ENCODE results near the gene PLXND1. TPM values are rescaled to one million over a fixed set of nuclear protein-coding genes. Genes with fewer than 3 reads are reported as not detected.

The PLXND1 gene
- total RNA-seq, 1 experiment from 2014 or later, result 22.0 TPM

DNA sequence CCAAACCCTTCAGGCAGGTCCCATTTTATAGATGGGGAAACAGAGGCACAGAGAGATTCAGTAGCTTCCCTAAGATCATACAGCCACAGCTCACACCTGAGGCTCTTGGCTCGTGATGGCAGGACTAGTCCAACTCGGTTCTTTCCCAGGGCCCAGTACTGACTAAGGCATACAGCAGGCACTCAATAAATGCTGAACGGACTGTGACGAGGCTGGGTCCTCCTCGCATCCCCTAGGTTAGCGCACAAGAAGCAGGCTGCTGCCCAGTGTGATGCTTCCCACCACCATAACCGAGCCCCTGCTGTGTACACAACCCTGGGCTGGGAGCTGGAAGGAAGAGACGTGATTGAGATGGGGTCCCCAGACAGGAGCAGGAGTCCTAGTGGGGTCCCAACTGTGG lies 24.9 kb downstream of the PLXND1 start:
- TF ChIP-seq, protein P1, sequence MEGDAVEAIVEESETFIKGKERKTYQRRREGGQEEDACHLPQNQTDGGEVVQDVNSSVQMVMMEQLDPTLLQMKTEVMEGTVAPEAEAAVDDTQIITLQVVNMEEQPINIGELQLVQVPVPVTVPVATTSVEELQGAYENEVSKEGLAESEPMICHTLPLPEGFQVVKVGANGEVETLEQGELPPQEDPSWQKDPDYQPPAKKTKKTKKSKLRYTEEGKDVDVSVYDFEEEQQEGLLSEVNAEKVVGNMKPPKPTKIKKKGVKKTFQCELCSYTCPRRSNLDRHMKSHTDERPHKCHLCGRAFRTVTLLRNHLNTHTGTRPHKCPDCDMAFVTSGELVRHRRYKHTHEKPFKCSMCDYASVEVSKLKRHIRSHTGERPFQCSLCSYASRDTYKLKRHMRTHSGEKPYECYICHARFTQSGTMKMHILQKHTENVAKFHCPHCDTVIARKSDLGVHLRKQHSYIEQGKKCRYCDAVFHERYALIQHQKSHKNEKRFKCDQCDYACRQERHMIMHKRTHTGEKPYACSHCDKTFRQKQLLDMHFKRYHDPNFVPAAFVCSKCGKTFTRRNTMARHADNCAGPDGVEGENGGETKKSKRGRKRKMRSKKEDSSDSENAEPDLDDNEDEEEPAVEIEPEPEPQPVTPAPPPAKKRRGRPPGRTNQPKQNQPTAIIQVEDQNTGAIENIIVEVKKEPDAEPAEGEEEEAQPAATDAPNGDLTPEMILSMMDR (IDR thresholded peaks at IDR 0.05; ENCODE audit: unreplicated experiment), result no peak
- Mint-ChIP-seq H3K27ac (ENCODE audit: unreplicated experiment) (no peak overlapping the region), H3K27me3 (ENCODE audit: unreplicated experiment) (no peaks in the 10 kb centered on the region), H3K4me1 (ENCODE audit: low read depth, unreplicated experiment) (no peaks in the 10 kb centered on the region), H3K9me3 (ENCODE audit: low read depth, unreplicated experiment) (no peaks in the 10 kb centered on the region), H3K4me3 (ENCODE audit: low read depth, unreplicated experiment) (no peak overlapping the region), H3K36me3 (ENCODE audit: insufficient read depth, unreplicated experiment) (no peaks in the 10 kb centered on the region)
- no peak for DNase-seq
- no TSS peak for BruUV-seq (replicated peaks)
- intact Hi-C loops (cut with micrococcal nuclease; ENCODE audit: unreplicated experiment), result no loop called here
- CTCF ChIA-PET, result no interaction called here

DNA sequence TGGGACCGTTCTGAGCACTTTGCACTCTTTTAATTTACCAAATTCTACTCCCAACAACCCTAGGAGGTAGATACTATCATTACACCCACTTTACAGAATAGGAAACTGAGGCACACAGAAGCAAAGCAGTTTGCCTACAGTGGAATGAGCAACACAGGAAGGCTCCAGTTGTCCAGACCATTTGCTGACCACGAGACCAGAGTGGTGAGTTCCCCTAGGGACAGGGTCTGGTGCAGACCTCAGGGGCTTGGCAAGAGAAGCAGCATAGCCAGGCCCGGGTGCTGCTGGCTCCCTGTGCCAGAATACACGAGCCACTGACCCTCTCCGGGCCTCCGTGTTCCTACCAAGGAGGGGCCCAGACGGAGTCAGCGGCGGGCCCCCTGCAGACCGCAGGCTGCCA lies 26.5 kb downstream of the PLXND1 start:
- intact Hi-C loops (cut with micrococcal nuclease; ENCODE audit: unreplicated experiment), result no loop called here
- Mint-ChIP-seq H3K9me3 (ENCODE audit: low read depth, unreplicated experiment) (no peaks in the 10 kb centered on the region), H3K27ac (ENCODE audit: unreplicated experiment) (no peak overlapping the region), H3K36me3 (ENCODE audit: insufficient read depth, unreplicated experiment) (no peaks in the 10 kb centered on the region), H3K4me3 (ENCODE audit: low read depth, unreplicated experiment) (no peak overlapping the region), H3K4me1 (ENCODE audit: low read depth, unreplicated experiment) (no peaks in the 10 kb centered on the region), H3K27me3 (ENCODE audit: unreplicated experiment) (no peaks in the 10 kb centered on the region)
- TF ChIP-seq, protein P1 (IDR thresholded peaks at IDR 0.05; ENCODE audit: unreplicated experiment), result no peak
- BruUV-seq (replicated peaks), result no TSS peak
- no peak for DNase-seq
- CTCF ChIA-PET, result interaction anchor here (0.5 kb wide), 1 partner anchor 531 kb away, joined by 8 read pairs; no protein-coding TSS in a partner anchor

DNA sequence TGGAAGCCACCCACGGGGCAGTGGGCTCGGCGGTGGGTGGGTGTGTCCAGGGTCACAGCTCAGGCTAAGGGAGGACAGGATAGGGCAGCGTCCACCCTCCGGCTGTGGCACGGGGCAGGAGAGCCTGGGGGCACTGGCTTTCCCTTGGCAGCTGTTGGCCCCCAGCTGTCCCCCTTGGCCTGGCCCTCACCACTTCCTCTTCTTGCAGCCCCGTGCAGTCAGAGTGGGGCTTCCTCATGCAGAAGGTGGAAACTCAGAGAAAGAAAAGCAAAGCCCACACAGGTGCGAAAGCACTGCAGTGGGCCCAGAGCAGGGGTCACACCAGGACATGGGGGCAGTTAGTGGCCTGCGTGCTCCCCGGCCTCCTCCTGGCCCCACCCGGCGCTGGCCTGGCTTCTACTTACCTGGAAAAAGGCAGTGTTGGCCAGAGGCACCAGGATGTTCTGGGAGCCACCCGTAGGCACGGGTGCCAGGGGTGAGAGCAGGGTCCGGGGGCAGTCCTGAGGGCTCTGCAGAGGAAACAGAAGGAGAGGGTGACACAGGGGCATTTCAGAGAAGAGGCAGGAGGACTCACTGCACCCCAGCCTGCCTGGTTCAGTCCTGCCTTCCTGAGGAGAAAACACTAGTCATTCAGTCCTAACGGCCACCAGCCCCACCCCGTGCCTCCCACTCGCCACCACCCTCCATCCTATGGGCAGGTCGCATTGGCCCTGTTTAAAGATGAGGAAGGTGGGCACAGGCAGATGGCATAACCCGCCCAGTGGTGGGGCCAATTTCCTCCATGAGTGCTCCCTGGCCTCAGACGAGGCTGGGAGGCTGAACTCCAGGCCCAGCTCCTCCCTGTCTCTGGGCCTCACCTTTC lies 28.3 kb downstream of the PLXND1 start:
- Mint-ChIP-seq H3K27ac (ENCODE audit: unreplicated experiment) (no peak overlapping the region), H3K36me3 (ENCODE audit: insufficient read depth, unreplicated experiment) (no peaks in the 10 kb centered on the region), H3K4me1 (ENCODE audit: low read depth, unreplicated experiment) (no peaks in the 10 kb centered on the region), H3K27me3 (ENCODE audit: unreplicated experiment) (no peaks in the 10 kb centered on the region), H3K4me3 (ENCODE audit: low read depth, unreplicated experiment) (no peak overlapping the region), H3K9me3 (ENCODE audit: low read depth, unreplicated experiment) (no peaks in the 10 kb centered on the region)
- intact Hi-C loops (cut with micrococcal nuclease; ENCODE audit: unreplicated experiment), result no loop called here
- BruUV-seq (replicated peaks), result no TSS peak
- no peak for DNase-seq
- CTCF ChIA-PET, result no interaction called here
- TF ChIP-seq, protein P1 (IDR thresholded peaks at IDR 0.05; ENCODE audit: unreplicated experiment), result no peak

DNA sequence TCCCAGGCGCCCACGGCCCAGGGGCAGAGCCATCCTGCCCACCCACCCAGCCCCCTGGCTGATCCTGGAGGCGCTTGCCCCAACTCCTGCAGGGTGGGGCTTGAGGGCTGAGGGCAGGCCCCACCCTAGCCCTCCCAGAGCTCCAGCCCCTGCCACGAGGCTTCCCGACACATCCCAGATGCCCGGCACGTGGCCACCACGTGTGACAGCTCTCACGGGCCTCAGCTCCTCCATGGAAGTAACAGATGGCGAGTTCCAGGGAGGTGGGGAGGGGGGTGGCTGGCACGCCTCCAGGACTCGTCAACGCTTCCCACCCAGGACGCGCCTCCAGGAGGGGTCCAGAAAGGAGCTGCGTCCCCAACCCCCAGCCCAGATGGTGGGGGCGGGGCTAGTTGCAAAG lies 29.1 kb downstream of the PLXND1 start:
- no peaks in the 10 kb centered on the region for H3K27me3 Mint-ChIP-seq (ENCODE audit: unreplicated experiment)
- no peak overlapping the region for H3K27ac Mint-ChIP-seq (ENCODE audit: unreplicated experiment)
- intact Hi-C loops (cut with micrococcal nuclease; ENCODE audit: unreplicated experiment), result no loop called here
- CTCF ChIA-PET, result no interaction called here
- no peaks in the 10 kb centered on the region for H3K36me3 Mint-ChIP-seq (ENCODE audit: insufficient read depth, unreplicated experiment)
- no TSS peak for BruUV-seq (replicated peaks)
- no peaks in the 10 kb centered on the region for H3K9me3 Mint-ChIP-seq (ENCODE audit: low read depth, unreplicated experiment)
- DNase-seq, result no peak
- H3K4me1 Mint-ChIP-seq (ENCODE audit: low read depth, unreplicated experiment), result no peaks in the 10 kb centered on the region
- TF ChIP-seq, protein P1 (IDR thresholded peaks at IDR 0.05; ENCODE audit: unreplicated experiment), result no peak
- no peak overlapping the region for H3K4me3 Mint-ChIP-seq (ENCODE audit: low read depth, unreplicated experiment)

Measured in Calu3 (cell line).